Placental epithelial cell (primary cell): ENCODE results near the gene RABL6. TPM values are rescaled to one million over a fixed set of nuclear protein-coding genes. Genes with fewer than 3 reads are reported as not detected.

ENCODE experiments used
- small RNA-seq: library from RNA; depleted of rRNA; stranded (forward); fragments of <200 nt; gene quantifications from one replicate; pipeline ENCODE3, GENCODE V24; 2012
- total RNA-seq: library from RNA; depleted of rRNA; stranded (reverse); fragments of >200 nt; gene quantifications from 2 replicates; pipeline ENCODE4 v1.2.3, GENCODE V29; 2012

Gene RABL6, protein sequence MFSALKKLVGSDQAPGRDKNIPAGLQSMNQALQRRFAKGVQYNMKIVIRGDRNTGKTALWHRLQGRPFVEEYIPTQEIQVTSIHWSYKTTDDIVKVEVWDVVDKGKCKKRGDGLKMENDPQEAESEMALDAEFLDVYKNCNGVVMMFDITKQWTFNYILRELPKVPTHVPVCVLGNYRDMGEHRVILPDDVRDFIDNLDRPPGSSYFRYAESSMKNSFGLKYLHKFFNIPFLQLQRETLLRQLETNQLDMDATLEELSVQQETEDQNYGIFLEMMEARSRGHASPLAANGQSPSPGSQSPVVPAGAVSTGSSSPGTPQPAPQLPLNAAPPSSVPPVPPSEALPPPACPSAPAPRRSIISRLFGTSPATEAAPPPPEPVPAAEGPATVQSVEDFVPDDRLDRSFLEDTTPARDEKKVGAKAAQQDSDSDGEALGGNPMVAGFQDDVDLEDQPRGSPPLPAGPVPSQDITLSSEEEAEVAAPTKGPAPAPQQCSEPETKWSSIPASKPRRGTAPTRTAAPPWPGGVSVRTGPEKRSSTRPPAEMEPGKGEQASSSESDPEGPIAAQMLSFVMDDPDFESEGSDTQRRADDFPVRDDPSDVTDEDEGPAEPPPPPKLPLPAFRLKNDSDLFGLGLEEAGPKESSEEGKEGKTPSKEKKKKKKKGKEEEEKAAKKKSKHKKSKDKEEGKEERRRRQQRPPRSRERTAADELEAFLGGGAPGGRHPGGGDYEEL
- 47.9 and 75.5 TPM in 2 replicates for total RNA-seq

DNA sequence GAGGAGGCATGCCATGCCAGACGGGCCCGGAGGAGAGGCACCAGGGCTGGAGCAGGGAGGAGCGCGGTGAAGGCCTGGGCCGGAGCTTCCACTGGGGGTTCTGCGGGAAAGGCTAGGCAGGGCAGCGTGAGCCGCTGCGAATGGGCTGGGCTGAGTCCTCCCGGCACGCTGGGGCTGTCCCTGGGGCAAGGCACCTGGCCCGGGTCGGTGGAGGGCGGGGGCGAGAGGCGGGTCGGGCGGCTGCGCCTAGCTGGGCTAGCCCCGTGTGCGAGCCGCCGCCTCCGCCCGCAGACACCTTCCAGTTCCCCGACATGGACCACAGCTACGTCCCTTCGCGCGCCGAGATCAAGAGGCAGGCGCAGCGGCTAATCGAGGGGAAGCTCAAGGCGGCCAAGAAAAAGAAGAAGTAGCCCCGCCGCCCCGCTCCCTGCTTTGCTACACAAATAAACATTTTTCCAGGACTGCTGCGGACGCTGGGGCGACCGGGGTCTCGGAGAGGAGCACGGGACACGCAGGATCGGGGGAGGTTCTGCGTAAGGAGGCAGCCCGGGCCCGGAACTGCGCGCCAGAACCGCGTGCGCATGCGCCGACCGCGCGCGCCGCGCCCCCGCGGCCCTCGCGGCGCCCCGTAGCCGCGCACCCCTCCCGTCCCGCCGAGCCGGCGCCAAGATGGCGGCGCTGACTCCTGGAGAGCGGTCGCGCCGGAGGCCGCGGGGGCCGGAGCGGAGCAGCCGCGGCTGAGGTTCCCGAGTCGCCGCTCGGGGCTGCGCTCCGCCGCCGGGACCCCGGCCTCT lies at the start of gene RABL6:
TSS of gene RABL6 (plus strand) at position 668 of the 794 bp plus-strand sequence. CDS start 249 bp downstream, outside the sequence.

DNA sequence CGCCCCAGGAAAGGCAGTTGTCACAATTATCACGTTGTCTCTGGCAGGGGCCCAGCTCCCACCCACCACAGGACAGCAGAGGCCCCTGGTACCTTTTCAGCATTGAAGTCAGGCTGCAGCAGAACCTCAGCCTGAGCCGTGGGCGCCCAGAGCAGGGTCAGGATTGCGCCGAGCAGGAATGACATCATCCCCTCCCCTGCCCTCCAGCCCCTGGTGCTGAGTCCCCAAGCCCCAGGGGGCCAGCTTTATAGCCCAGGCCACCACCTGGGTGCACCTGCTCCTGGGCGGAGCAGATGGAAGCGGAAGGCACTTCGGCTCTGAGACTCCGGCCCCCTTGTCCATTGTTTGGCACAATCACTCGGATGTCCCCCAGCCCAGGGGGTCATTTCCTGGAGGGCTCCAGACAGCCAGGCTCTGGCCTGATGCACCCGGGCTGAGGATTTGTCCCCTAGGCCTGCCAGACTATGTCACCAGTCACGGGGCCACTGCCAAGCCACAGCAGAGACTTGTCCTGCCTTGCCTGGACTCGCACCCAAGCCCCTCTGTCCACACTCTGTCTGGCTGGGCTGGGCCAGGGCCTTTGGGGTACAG lies 43.4 kb upstream of the RABL6 start, which contains the start of gene LCN15:
TSS of gene LCN15 (minus strand) at position 218 of the 591 bp plus-strand sequence. CDS start at position 188, 30 bp downstream.

DNA sequence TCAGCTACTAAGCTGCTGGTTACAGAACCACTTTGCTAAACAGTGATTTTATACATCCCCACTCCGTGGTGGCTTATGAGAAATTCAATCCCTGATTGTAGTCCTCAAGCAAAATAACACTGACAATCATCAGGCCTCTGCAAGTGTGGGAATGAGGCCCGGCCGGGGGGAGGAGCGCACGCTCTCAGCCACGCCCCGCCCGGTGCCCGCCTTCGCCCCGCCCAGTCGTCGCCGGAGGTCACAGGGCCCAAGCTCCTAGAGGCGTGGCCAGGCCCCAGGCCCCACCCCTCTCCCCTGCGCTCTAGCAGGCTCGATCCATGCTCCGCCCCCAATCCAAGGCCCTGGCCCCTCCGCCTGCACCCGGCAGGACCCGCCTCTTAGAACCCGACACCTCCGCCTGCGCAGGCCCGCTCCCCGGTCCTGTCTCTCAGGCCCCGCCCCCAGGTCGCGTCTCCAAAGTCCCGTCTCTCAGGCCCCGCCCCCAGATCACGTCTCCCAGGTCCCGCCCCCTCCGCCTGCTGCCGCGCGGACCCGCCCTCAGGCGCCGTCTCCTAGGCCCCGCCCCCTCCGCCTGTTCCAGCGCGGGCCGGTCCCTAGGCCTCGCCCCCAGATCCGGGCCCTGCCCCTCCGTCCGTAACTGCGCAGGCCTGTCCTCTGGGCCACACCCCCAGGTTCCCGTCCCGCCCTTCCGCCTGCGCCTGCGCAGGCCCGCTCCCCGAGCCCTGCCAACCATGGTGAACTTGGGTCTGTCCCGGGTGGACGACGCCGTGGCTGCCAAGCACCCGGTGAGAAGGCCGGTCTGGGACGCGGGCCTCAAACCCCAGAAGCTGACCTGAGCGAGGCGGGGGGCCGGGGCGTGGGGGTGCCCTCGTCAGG lies 16.9 kb upstream of the RABL6 start, which contains the start of gene TMEM141:
TSS of gene TMEM141 (plus strand) at position 705 of the 876 bp plus-strand sequence. CDS start at position 732, 27 bp downstream.

DNA sequence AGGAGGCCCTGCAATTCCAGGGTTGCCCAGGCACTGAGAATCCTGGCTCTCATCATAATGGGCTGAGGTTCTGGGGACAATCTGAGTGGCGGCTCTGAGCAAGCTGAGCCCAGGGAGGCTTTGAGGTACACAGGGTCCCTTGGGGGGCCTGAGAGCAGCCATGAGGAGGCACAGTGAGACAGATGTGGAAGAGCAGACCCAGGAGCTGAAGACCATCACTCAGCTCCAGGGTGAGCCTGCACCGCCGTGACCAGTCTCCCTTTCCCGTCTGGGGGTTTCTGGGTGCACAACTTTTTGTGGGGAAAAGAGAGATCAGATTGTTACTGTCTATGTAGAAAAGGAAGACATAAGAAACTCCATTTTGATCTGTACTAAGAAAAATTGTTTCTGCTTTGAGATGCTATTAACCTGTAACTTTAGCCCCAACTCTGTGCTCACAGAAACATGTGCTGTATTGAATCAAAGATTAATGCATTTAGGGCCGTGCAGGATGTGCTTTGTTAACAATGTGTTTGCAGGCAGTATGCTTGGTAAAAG lies 11.4 kb upstream of the RABL6 start, which contains the start of gene CCDC183:
TSS of gene CCDC183 (plus strand) at position 101 of the 537 bp plus-strand sequence. CDS start at position 161, 60 bp downstream.

DNA sequence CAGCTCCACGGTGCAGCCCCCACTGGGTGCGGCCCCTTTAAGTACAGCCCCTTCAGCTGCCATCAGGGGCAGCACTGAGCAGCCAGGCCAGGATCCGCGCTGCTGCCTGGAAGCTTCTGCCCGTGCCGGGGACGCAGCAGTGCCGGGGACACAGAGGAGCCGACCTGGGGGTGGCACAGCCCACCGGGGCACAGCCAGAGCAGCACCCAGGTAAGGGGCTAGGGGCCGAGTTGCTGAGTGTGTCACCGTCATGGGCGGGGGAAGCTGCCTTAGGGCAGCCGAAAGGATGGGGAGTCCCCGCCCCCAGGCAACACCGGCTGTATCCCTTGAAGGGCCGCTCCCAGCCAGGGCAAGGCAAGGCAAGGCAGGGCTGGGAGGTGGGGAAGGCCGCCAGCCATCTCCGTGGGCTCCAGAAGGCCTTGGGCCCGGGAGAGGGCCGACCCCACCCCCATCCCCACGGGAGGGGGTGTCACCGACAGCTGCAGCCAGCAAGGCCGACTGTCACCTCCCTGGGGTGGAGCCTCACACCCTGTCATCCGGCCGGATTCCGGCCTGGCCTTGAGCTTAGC lies 34.7 kb downstream of the RABL6 start, which contains the start of gene AJM1:
TSS of gene AJM1 (plus strand) at position 99 of the 569 bp plus-strand sequence. CDS start 1,937 bp downstream, outside the sequence.

DNA sequence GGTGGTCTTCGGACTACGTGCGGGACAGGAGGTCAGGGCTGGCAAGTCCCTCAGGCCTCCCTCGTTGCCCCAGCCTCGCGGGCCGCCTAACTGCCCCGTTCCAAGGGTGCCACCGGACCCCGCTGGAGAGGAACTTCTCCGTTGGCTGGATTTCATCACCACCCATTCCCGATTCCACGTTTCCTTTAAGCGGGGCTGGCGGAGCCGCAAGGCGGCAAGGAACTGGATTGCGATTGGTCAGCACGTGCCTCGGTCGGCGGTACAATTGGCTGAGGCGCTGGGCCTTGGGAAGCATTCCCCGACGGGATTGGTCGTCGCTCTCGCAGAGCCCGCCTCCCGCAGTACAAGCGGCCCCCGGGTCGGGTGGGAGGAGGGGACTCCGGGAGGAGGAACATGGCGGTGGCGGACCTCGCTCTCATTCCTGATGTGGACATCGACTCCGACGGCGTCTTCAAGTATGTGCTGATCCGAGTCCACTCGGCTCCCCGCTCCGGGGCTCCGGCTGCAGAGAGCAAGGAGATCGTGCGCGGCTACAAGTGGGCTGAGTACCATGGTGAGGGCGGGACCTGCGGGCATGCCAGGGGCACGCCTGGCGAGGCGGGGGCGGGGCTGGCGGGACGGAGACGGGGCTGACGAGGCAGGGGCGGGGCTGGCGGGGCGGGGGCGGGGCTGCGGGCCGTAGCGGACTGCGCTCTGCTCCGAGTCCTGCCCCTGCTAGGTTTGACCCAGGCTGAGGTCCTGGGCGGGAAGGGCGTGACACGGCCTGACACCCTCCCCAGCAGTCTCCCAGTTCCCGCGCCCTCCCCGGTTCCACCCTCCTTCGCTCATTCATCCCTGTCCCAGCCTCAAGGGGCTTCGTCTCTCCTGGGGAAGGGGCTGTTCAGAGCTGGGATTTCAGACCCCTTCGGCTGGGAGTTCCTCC lies 41.6 kb downstream of the RABL6 start, which contains the start of gene PHPT1:
TSS of gene PHPT1 (plus strand) at position 372 of the 922 bp plus-strand sequence. CDS start at position 394, 22 bp downstream.

DNA sequence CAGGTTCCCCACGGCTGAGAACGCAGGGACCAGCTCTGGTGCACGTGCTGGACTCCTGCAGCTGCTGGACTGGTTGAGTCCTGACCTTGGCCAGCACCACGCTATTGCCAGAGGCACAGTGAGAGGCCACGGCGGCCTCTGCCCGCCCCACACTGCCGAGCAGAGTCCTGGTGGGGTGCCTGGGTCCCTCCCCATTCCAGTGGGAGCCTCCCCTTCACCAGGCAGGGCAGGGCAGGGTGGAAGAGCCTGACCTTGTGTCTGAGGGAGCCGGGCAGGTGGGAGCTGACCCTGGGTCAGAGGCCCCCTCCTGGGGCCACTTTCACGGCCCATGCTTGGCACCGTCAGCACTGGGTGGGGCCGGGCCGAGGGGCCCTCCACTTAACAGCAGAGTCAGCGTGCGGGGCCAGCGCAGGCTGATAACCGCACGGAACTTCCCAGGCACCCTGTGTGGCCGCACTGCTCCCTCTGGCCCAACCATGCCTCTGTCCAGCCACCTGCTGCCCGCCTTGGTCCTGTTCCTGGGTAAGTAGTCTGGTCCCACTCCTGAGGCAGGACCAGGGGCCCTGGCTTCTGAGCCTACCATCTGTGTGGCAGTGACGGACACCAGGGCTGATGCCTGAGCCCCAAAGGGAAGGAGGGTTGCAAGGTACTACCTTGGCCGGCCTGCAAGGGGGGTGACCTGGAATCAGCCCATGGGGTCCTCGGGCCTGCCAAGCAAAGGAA lies 44.4 kb downstream of the RABL6 start, which contains the start of gene MAMDC4:
TSS of gene MAMDC4 (plus strand) at position 406 of the 723 bp plus-strand sequence. CDS start at position 477, 71 bp downstream.

DNA sequence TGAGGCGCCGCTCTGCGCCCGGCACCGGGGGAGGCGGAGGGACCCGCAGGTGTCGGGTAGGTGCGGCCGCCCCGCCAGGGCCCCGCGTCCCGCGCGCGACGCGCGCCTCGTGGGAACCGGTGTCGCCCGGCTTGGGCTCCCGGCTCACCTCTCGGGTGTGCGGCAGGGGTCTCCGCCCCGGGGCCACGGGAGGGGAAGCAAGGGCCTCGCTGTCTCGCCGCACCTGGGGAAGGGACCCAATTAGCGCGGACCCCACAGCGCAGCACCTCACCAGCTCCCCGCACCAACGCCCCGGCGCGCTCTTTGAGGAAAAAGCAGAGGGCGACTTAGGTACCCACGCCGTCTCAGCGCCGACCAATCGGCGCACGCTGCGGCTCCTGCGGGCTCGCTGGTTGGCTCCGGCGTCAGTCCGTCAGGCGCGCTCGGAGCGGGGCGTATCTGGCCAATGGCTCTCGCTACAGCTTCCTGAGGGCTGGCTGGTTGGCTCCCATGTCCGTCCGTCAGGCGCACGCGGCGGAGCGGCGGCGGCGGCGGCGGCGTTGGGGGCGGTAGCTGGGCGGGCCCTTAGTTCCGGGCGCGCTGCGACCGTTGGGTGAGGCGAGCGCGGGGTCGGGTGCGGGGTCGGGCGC lies 78.3 kb downstream of the RABL6 start, which contains the start of gene TRAF2:
TSS of gene TRAF2 (plus strand) at position 567 of the 629 bp plus-strand sequence. CDS start 12,225 bp downstream, outside the sequence.

Small RNAs within 50 kb of the gene (small RNA-seq; reads per million reads assigned to genes)
- gene AL355987.2 (not detected), gene ATP6V1G1P3 (not detected), gene MIR4292 (not detected), gene MIR4479 (0.12 reads per million)

Other genes with a start within 250 kb of the RABL6 start
- gene EGFL7, start 145.0 kb upstream of the RABL6 start, total RNA-seq, result 2.0 TPM in 2 replicates
- 24.7 and 44.9 TPM in 2 replicates for gene AGPAT2, start 120.5 kb upstream of the RABL6 start, total RNA-seq
- 0.39 TPM in 1 of 2 replicates, not detected in the other for gene DIPK1B, start 95.4 kb upstream of the RABL6 start, total RNA-seq
- not detected in 2 replicates for gene LCN10, start 65.0 kb upstream of the RABL6 start, total RNA-seq
- not detected in 2 replicates for gene LCN6, start 59.4 kb upstream of the RABL6 start, total RNA-seq
- gene LCN8, start 49.7 kb upstream of the RABL6 start, total RNA-seq, result not detected in 2 replicates
- not detected in 2 replicates for gene LCN15, start 43.4 kb upstream of the RABL6 start, total RNA-seq
- 52.9 and 53.0 TPM in 2 replicates for gene TMEM141, start 16.6 kb upstream of the RABL6 start, total RNA-seq
- 0.33 and 0.39 TPM in 2 replicates for gene CCDC183, start 11.6 kb upstream of the RABL6 start, total RNA-seq
- gene AJM1, start 34.5 kb downstream of the RABL6 start, total RNA-seq, result 0.76 and 1.2 TPM in 2 replicates
- 100 and 144 TPM in 2 replicates for gene PHPT1, start 41.5 kb downstream of the RABL6 start, total RNA-seq
- 3.0 and 3.5 TPM in 2 replicates for gene MAMDC4, start 44.4 kb downstream of the RABL6 start, total RNA-seq
- 175 and 192 TPM in 2 replicates for gene EDF1, start 58.4 kb downstream of the RABL6 start, total RNA-seq
- gene TRAF2, start 78.6 kb downstream of the RABL6 start, total RNA-seq, result 8.4 and 13.7 TPM in 2 replicates
- gene FBXW5, start 136.8 kb downstream of the RABL6 start, total RNA-seq, result 112 and 219 TPM in 2 replicates
- 0.98 and 3.9 TPM in 2 replicates for gene C8G, start 137.3 kb downstream of the RABL6 start, total RNA-seq
- 1.1 TPM in 1 of 2 replicates, not detected in the other for gene LCN12, start 144.3 kb downstream of the RABL6 start, total RNA-seq
- 0.76 and 2.0 TPM in 2 replicates for gene PTGDS, start 169.6 kb downstream of the RABL6 start, total RNA-seq
- not detected in 2 replicates for gene LCNL1, start 175.0 kb downstream of the RABL6 start, total RNA-seq
- 11.0 and 16.8 TPM in 2 replicates for gene PAXX, start 184.5 kb downstream of the RABL6 start, total RNA-seq
- gene CLIC3, start 188.6 kb downstream of the RABL6 start, total RNA-seq, result 328 and 397 TPM in 2 replicates
- 11.6 and 15.3 TPM in 2 replicates for gene ABCA2, start 220.3 kb downstream of the RABL6 start, total RNA-seq
- not detected in 2 replicates for gene FUT7, start 224.1 kb downstream of the RABL6 start, total RNA-seq
- under 0.01 and 0.22 TPM in 2 replicates for gene NPDC1, start 238.2 kb downstream of the RABL6 start, total RNA-seq
- gene ENTPD2, start 246.1 kb downstream of the RABL6 start, total RNA-seq, result 0.11 TPM in 1 of 2 replicates, not detected in the other